Fibroblast of skin of right quadriceps (primary cell): Measurements from ENCODE around the gene ZMYND8.
"Not testable (repeated sequence)": the region's sequence is repeated elsewhere in the genome, so short reads cannot be mapped to it uniquely, and the experiment has no call there.

Source experiments
- DNase-seq: peaks from one replicate; pipeline ENCODE4 v3.0.0-alpha.2; 2013

Gene ZMYND8

GRCh38 chr20:47243532-47244305, 112.8 kb downstream of the ZMYND8 start:
- no peak for DNase-seq

- no peak for DNase-seq
Measured at GRCh38 chr20:47243003-47243402, 113.5 kb downstream of the ZMYND8 start.

- DNase-seq: peak; percentile 90
Measured at GRCh38 chr20:47241345-47241781, 115.1 kb downstream of the ZMYND8 start.

GRCh38 chr20:47240096-47240495, 116.4 kb downstream of the ZMYND8 start:
- DNase-seq: not testable (repeated sequence)

GRCh38 chr20:47239719-47240067, 116.8 kb downstream of the ZMYND8 start:
- DNase-seq: no peak

- DNase-seq: no peak
Measured at GRCh38 chr20:47238780-47239718, 117.5 kb downstream of the ZMYND8 start.

GRCh38 chr20:47237715-47238114, 118.8 kb downstream of the ZMYND8 start:
- no peak for DNase-seq

- DNase-seq: no peak
Measured at GRCh38 chr20:47236639-47236900, 119.9 kb downstream of the ZMYND8 start.

- no peak for DNase-seq
Measured at GRCh38 chr20:47235853-47236638, 120.5 kb downstream of the ZMYND8 start.

GRCh38 chr20:47235111-47235510, 121.4 kb downstream of the ZMYND8 start:
- DNase-seq: no peak

GRCh38 chr20:47233333-47234188, 122.9 kb downstream of the ZMYND8 start:
- DNase-seq: peak; percentile 28

- DNase-seq: no peak
Measured at GRCh38 chr20:47232518-47232917, 124.0 kb downstream of the ZMYND8 start.

GRCh38 chr20:47231382-47232039, 125.0 kb downstream of the ZMYND8 start:
- DNase-seq: peak; percentile 89

GRCh38 chr20:47230811-47231256, 125.7 kb downstream of the ZMYND8 start:
- peak; percentile 70 for DNase-seq

GRCh38 chr20:47228654-47229053, 127.8 kb downstream of the ZMYND8 start:
- DNase-seq: no peak

GRCh38 chr20:47227576-47227975, 128.9 kb downstream of the ZMYND8 start:
- no peak for DNase-seq

GRCh38 chr20:47227119-47227518, 129.4 kb downstream of the ZMYND8 start:
- no peak for DNase-seq

- no peak for DNase-seq
Measured at GRCh38 chr20:47225458-47225857, 131.0 kb downstream of the ZMYND8 start.

- no peak for DNase-seq
Measured at GRCh38 chr20:47224857-47225256, 131.6 kb downstream of the ZMYND8 start.

- no peak for DNase-seq
Measured at GRCh38 chr20:47224300-47224791, 132.2 kb downstream of the ZMYND8 start.

- no peak for DNase-seq
Measured at GRCh38 chr20:47223896-47224295, 132.6 kb downstream of the ZMYND8 start.
